H1 (cell line): ENCODE data around the gene THADA. TPM values are rescaled to one million over a fixed set of nuclear protein-coding genes. Genes with fewer than 3 reads are reported as not detected.

Experiments used
- CTCF ChIA-PET: fragments of 300-600 bp; sonication (Branson Sonifier 250); formaldehyde crosslinking; loops from one replicate; lab custom pipeline; 2021; ENCODE audit not compliant: partially characterized antibody; lab: Charles Lee
- POLR2A ChIA-PET: fragments of 300-600 bp; sonication (Branson Sonifier 250); formaldehyde crosslinking; loops from one replicate; lab custom pipeline; 2021; ENCODE audit warnings: inconsistent platforms; ENCODE audit not compliant: partially characterized antibody; lab: Charles Lee
- DNase-seq, 2 experiments: peaks; one replicate each; pipeline versions ENCODE4 v3.0.0 to v3.0.0-alpha.2; 2010 to 2022; ENCODE audit warnings: low spot score in 2 of 2, low read depth in 1 of 2, mixed read lengths in 1 of 2
- FAIRE-seq: peaks from 2 replicates; lab custom pipeline; 2011; peaks lifted over from hg19 to GRCh38; lab: Jason Lieb, UNC
- H2AFZ ChIP-seq: 2 replicates; pipeline ENCODE4 v1.8.1; 2012; ENCODE audit warnings: low read length, inconsistent platforms
- H2AK5ac ChIP-seq: 2 replicates; pipeline ENCODE4 v1.6.1; 2013; ENCODE audit warnings: low read depth, low read length
- H2BK120ac ChIP-seq: replicated peaks from 2 replicates; pipeline ENCODE3; 2013; ENCODE audit warnings: low read depth, low read length, inconsistent platforms
- H2BK12ac ChIP-seq: 2 replicates; pipeline ENCODE4 v1.6.1; 2013; ENCODE audit warnings: low read depth, low read length
- H2BK15ac ChIP-seq: 2 replicates; pipeline ENCODE4 v1.6.1; 2013; ENCODE audit warnings: low read length
- H2BK20ac ChIP-seq: 2 replicates; pipeline ENCODE4 v1.6.1; 2013; ENCODE audit warnings: low read length
- H2BK5ac ChIP-seq: 2 replicates; pipeline ENCODE4 v1.6.1; 2013; ENCODE audit warnings: low read depth, low read length
- H3K14ac ChIP-seq: 2 replicates; pipeline ENCODE4 v1.6.1; 2013; ENCODE audit warnings: inconsistent platforms; ENCODE audit not compliant: insufficient read length
- H3K18ac ChIP-seq: 2 replicates; pipeline ENCODE4 v1.6.1; 2013; ENCODE audit warnings: low read length; ENCODE audit errors: extremely low read depth
- H3K23ac ChIP-seq: 2 replicates; pipeline ENCODE4 v1.6.1; 2013; ENCODE audit warnings: inconsistent platforms; ENCODE audit not compliant: insufficient read length
- H3K23me2 ChIP-seq: 2 replicates; pipeline ENCODE4 v1.6.1; 2013; ENCODE audit warnings: low read depth, low read length
- H3K27ac ChIP-seq: 2 replicates; pipeline ENCODE4 v1.6.1; 2011; ENCODE audit warnings: low read depth, low read length, inconsistent platforms
- H3K27me3 ChIP-seq, 4 experiments: replicated peaks in 1 of 4; 1 replicate in 1 of 4; 2 replicates in 3 of 4; pipeline versions ENCODE4 v1.6.1 to v1.8.1; 2011 to 2013; ENCODE audit warnings: low read length in 3 of 4, mild to moderate bottlenecking in 3 of 4, inconsistent platforms in 2 of 4, mixed read lengths in 2 of 4, moderate library complexity in 1 of 4; ENCODE audit not compliant: control insufficient read depth in 3 of 4, insufficient read depth in 3 of 4; ENCODE audit errors: extremely low read depth in 1 of 4
- H3K36me3 ChIP-seq, 4 experiments: 2 replicates each; pipeline versions ENCODE4 v1.6.1 to v1.8.1; 2011 to 2013; ENCODE audit warnings: mild to moderate bottlenecking in 4 of 4, low read length in 3 of 4, moderate library complexity in 2 of 4, control low read depth in 1 of 4, inconsistent platforms in 1 of 4; ENCODE audit not compliant: insufficient read depth in 4 of 4, control insufficient read depth in 2 of 4
- H3K4ac ChIP-seq: replicated peaks from 2 replicates; pipeline ENCODE3; 2013; ENCODE audit warnings: low read length, low read depth, mixed read lengths, inconsistent platforms; ENCODE audit not compliant: insufficient read length
- H3K4me1 ChIP-seq, 4 experiments: replicated peaks in 1 of 4; 1 replicate in 1 of 4; 2 replicates in 3 of 4; pipeline versions ENCODE4 v1.6.1 to v1.8.1; 2011 to 2013; ENCODE audit warnings: low read length in 3 of 4, inconsistent platforms in 2 of 4, mixed read lengths in 1 of 4; ENCODE audit not compliant: insufficient read depth in 4 of 4, control insufficient read depth in 3 of 4
- H3K4me2 ChIP-seq, 2 experiments: 2 replicates each; pipeline versions ENCODE4 v1.6.1 to v1.8.1; 2011 to 2013; ENCODE audit warnings: low read depth in 2 of 2, low read length in 2 of 2, control low read depth in 1 of 2, inconsistent platforms in 1 of 2, mild to moderate bottlenecking in 1 of 2; ENCODE audit not compliant: insufficient read depth in 1 of 2
- H3K4me3 ChIP-seq, 4 experiments: fragments of 200-600, 300-600 bp in 1 of 4; sonication (generic), shearing (Covaris generic), sonication (Bioruptor Twin) in 1 of 4; 2 replicates each; pipeline versions ENCODE4 v1.5.1 to v1.8.1; 2011 to 2016; ENCODE audit warnings: low read length in 4 of 4, low read depth in 3 of 4, control low read depth in 2 of 4, inconsistent platforms in 2 of 4, mild to moderate bottlenecking in 2 of 4, mixed read lengths in 1 of 4, moderate library complexity in 1 of 4; ENCODE audit not compliant: insufficient read depth in 2 of 4; ENCODE audit errors: extremely low read depth in 1 of 4
- H3K56ac ChIP-seq: replicated peaks from 2 replicates; pipeline ENCODE3; 2013; ENCODE audit warnings: low read depth, mild to moderate bottlenecking, mixed read lengths, low read length, inconsistent platforms; ENCODE audit not compliant: insufficient read length
- H3K79me1 ChIP-seq: 2 replicates; pipeline ENCODE4 v1.6.1; 2013; ENCODE audit warnings: low read depth, low read length, control low read depth
- H3K79me2 ChIP-seq, 2 experiments: 2 replicates each; pipeline versions ENCODE4 v1.6.1 to v1.8.1; 2012 to 2013; ENCODE audit warnings: low read length in 2 of 2, mild to moderate bottlenecking in 2 of 2, inconsistent platforms in 1 of 2; ENCODE audit not compliant: insufficient read depth in 2 of 2, control insufficient read depth in 1 of 2
- H3K9ac ChIP-seq, 4 experiments: replicated peaks in 1 of 4; 1 replicate in 1 of 4; 2 replicates in 3 of 4; pipeline versions ENCODE4 v1.6.1 to v1.8.1; 2011 to 2013; ENCODE audit warnings: low read depth in 3 of 4, low read length in 3 of 4, control low read depth in 2 of 4, mild to moderate bottlenecking in 2 of 4, moderate library complexity in 2 of 4, inconsistent platforms in 1 of 4; ENCODE audit errors: extremely low read depth in 1 of 4
- H3K9me3 ChIP-seq, 2 experiments: 2 replicates each; pipeline versions ENCODE4 v1.6.1 to v1.8.1; 2012 to 2013; ENCODE audit warnings: mild to moderate bottlenecking in 2 of 2, moderate library complexity in 2 of 2, control low read depth in 1 of 2, inconsistent platforms in 1 of 2, low read depth in 1 of 2, low read length in 1 of 2, mixed read lengths in 1 of 2; ENCODE audit not compliant: insufficient read depth in 2 of 2
- H4K20me1 ChIP-seq, 2 experiments: replicated peaks in 1 of 2; 2 replicates each; pipeline versions ENCODE3 to v1.8.1; 2011 to 2013; ENCODE audit warnings: inconsistent platforms in 2 of 2, low read length in 2 of 2, mild to moderate bottlenecking in 1 of 2; ENCODE audit not compliant: insufficient read depth in 2 of 2, control insufficient read depth in 1 of 2
- H4K5ac ChIP-seq: 2 replicates; pipeline ENCODE4 v1.6.1; 2013; ENCODE audit warnings: low read length, low read depth, mixed read lengths, inconsistent platforms; ENCODE audit not compliant: insufficient read length
- H4K8ac ChIP-seq: 2 replicates; pipeline ENCODE4 v1.8.0; 2013; ENCODE audit warnings: mild to moderate bottlenecking, moderate library complexity, low read length, inconsistent platforms; ENCODE audit not compliant: insufficient read depth; ENCODE audit errors: extremely low read depth
- H4K91ac ChIP-seq: replicated peaks from 2 replicates; pipeline ENCODE3; 2013; ENCODE audit warnings: low read length, mixed read lengths, inconsistent platforms; ENCODE audit not compliant: insufficient read length
- BRCA1 ChIP-seq: IDR thresholded peaks from 2 replicates; pipeline ENCODE4 v1.6.1; 2012; ENCODE audit warnings: low read depth, low read length, improper control_type of control experiment
- WGBS, 2 experiments: shearing (Covaris generic) in 1 of 2; methylation state at CpG; one replicate each; pipeline versions ENCODE4 v1.1.6 to v1.1.7; 2013 to 2015; ENCODE audit warnings: low lambda C conversion rate in 2 of 2, mixed read lengths in 2 of 2, inconsistent platforms in 1 of 2, low coverage in 1 of 2, missing lambda C conversion rate in 1 of 2; ENCODE audit not compliant: insufficient replicate concordance in 2 of 2, insufficient coverage in 1 of 2, insufficient read length in 1 of 2; ENCODE audit errors: extremely low coverage in 1 of 2, missing lambda C conversion rate in 1 of 2; 5-methylcytosine and 5-hydroxymethylcytosine counted together
- polyA plus RNA-seq, 7 experiments: library from polyadenylated mRNA; depleted of rRNA in 3 of 7; stranded (reverse) in 5 of 7; unstranded in 2 of 7; fragments of >200 nt in 5 of 7; fragments of 200-250 nt in 2 of 7; gene quantifications; 1 replicate in 5 of 7; 2 replicates in 1 of 7; 4 replicates in 1 of 7; pipeline versions ENCODE4 v1.2.1 to v1.2.3, GENCODE V29; 2011 to 2013; ENCODE audit warnings: missing spikeins in 2 of 7, mixed read lengths in 2 of 7
- total RNA-seq: library from RNA; stranded (reverse); fragmentation: NEBNext Ultra II Directional; extraction: Animal tissue kit (Norgen Biotek cat#: 25700); gene quantifications from 2 replicates; pipeline ENCODE4 v1.2.1, GENCODE V29; 2021

The THADA gene
- total and polyA plus RNA-seq, 2 of the 8 experiments (the other 6 are each of a cell fraction or from before 2014, with no cell fraction given), result 22.4 to 26.8 TPM

- H2BK5ac ChIP-seq, result no peak overlapping the region
- H2BK12ac ChIP-seq, result no peak overlapping the region
- FAIRE-seq (no peak), DNase-seq (no peak)
- H3K18ac ChIP-seq, result no peak overlapping the region
- H3K79me2 ChIP-seq, result no peaks in the 10 kb centered on the region
- POLR2A ChIA-PET, result no interaction called here
- no peaks in the 10 kb centered on the region for H3K79me1 ChIP-seq
- CTCF ChIA-PET, result interaction anchor here (1.4 kb wide), 1 partner anchor 32 kb away, joined by 3 read pairs; no protein-coding TSS in a partner anchor
- no peak overlapping the region for H3K27ac ChIP-seq
- no peak overlapping the region for H4K8ac ChIP-seq
- H2BK120ac ChIP-seq, result no peak overlapping the region
- H3K36me3 ChIP-seq, result no peaks in the 10 kb centered on the region; a peak in 1 of 8 replicates
- no peak overlapping the region for H2AFZ ChIP-seq
- no peaks in the 10 kb centered on the region for H3K23me2 ChIP-seq
- H2BK20ac ChIP-seq, result no peak overlapping the region
- H2AK5ac ChIP-seq, result no peak overlapping the region
- H3K14ac ChIP-seq, result no peak overlapping the region
- no peak overlapping the region for H3K4me2 ChIP-seq
- H3K56ac ChIP-seq, result no peak overlapping the region
- H3K9ac ChIP-seq, result no peak overlapping the region
- no peak for TF ChIP-seq BRCA1
- no peak overlapping the region for H4K91ac ChIP-seq
- H3K27me3 ChIP-seq, result no peaks in the 10 kb centered on the region
- H3K4me3 ChIP-seq, result no peak overlapping the region
- no peak overlapping the region for H3K23ac ChIP-seq
- H4K20me1 ChIP-seq, result no peaks in the 10 kb centered on the region
- H2BK15ac ChIP-seq, result no peak overlapping the region
- 95% methylated on average over 5 of the region's 5 CpGs; no CpG with 5 or more reads in 1 of the 2 experiments for WGBS, 2 experiments
- no peaks in the 10 kb centered on the region for H3K4me1 ChIP-seq
- no peak overlapping the region for H4K5ac ChIP-seq
- H3K9me3 ChIP-seq, result peaks cover 0 to 4% of the 10 kb centered on the region in 2 experiments; a peak in 1 of 4 replicates
- H3K4ac ChIP-seq, result no peak overlapping the region
These were observed 300.8 kb downstream of the THADA start for GRCh38 chr2:43294973-43295603.
